HG03045 (cell line): ENCODE data around the gene NMNAT2.
A peak's percentile ranks its signal among the peaks of the same experiment; 100 is the strongest.
"Not testable (repeated sequence)": the region's sequence is repeated elsewhere in the genome, so short reads cannot be mapped to it uniquely, and the experiment has no call there.

Experiments
- ATAC-seq: cut with Tn5 transposase; IDR thresholded peaks from one replicate; pipeline ENCODE4 v1.9.1; 2021; ENCODE audit warnings: mild to moderate bottlenecking, moderate library complexity; ENCODE audit not compliant: unreplicated experiment

Gene NMNAT2

DNA sequence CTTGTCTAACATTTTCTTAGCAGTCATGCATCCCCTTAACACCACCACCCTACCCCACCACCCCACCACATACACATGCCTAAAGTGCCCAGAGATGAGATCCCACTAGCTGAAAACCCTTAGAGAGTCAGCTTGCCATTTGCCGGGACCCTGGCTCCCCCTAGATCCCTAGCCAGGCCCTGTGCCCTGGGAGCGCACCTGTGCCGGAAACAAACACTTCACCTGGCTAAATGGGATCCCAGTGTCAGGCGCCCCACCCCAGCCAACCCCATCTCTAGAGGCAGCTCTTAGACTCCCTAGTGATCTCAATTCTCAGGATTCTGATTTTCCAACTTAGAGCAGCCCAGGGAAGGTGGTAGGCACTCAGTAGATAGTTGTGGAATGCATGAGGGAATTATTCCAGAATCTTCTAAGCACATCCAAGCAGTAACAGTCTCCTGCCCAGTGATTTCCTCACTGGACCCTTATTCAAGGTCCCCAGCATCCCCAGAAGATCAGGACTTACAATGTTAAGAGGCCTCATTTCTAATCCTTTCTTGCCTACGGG, 126.9 kb downstream of the NMNAT2 start:
- ATAC-seq = no peak

- no peak for ATAC-seq
Measured at GRCh38 chr1:183290628-183291027, 127.6 kb downstream of the NMNAT2 start.

DNA sequence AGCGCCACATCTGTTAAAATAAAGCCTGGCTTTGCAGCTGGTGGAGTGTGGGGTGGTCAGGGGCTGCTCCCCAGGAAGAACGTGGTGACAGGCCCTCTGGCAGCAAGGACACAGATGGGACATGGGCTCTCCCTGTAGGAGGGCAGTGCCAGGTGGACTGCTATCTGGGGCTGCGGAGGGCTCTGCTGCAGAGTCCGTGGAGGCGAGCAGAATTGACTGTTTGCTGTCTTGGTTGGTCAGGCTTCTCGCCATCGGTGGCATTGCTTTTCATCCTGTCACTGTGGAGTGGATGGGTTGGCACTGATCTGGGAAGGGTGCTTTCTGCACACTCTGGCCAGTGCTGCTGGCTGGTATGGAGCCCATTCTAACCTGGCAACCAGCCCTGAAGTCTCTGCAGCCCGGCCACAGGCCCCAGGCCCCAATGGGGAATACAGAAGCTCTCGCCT, 129.1 kb downstream of the NMNAT2 start:
- no peak for ATAC-seq

GRCh38 chr1:183288583-183288982, 129.6 kb downstream of the NMNAT2 start:
- ATAC-seq = no peak

- ATAC-seq = no peak
Measured at GRCh38 chr1:183287191-183287675, 130.9 kb downstream of the NMNAT2 start.

- ATAC-seq = no peak
Measured at GRCh38 chr1:183285746-183286145, 132.4 kb downstream of the NMNAT2 start.

- ATAC-seq = no peak
Measured at GRCh38 chr1:183285256-183285655, 132.9 kb downstream of the NMNAT2 start.

DNA sequence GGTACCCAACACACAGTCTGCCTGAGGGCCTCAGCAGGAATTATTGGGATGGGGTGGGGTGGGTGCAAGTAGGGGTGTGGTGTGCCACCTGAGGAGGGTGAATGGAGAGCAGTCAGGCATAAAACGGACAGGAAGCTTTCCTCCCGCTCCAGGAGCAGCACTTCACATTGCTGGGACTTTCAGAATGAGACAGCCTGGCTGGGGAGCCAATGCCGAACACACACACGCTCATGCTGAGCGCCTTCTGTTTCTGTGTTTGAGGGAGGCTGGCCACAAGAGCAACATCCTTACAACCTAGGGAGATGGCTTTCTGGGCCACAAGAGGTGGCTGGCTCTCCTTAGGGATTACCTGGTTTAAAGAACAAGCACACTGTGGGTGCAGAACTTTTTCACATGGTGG, 134.1 kb downstream of the NMNAT2 start:
- ATAC-seq = no peak

DNA sequence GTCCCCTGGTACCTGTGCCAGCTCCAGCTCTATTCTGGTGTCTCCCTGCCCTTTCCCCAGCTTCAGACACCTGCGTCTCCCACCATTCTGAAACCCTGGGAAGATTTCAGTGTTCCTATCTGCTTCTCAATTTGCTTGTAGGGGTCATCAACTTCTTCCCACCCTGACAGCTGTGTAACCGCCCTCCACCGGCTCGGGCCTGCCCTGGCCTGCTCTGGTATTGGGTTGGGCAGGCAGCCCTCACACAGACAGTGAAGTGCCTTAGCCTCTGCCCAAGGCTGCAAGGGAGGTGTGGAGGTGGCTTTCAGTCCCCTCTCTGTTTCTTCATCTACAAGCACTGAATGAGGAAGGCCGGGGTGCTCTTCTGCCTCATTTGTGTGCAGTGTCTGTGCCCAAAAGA, 134.9 kb downstream of the NMNAT2 start:
- ATAC-seq = no peak

GRCh38 chr1:183282101-183282855, 135.9 kb downstream of the NMNAT2 start:
- ATAC-seq = no peak

DNA sequence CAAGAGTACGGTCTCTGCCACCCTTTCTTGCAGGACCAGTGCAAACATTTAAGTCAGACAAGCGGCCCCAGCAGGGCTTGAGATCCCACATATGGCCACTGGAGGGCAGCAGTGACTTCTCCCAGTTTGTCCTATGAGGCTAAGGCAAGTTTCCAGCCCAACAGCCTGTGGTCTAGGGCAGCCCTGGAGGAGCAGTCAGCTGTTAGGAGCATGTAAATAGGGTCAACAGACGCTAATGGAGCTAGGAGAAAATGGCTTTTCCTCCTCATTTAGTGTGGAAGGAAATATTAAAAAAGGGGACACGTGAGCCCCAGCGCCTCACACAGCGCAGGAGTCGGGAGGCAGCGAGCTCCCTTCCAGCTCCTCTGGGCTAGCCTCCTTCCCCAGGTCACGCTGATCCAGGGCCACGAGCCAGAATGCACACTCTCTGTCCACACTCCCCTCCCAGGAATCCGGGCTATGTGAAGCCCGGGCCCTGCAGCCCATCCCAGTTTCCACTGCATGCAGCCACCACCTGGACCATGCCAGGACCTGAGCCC, 136.6 kb downstream of the NMNAT2 start:
- ATAC-seq = peak; percentile 75

GRCh38 chr1:183281039-183281438, 137.1 kb downstream of the NMNAT2 start:
- ATAC-seq = no peak

DNA sequence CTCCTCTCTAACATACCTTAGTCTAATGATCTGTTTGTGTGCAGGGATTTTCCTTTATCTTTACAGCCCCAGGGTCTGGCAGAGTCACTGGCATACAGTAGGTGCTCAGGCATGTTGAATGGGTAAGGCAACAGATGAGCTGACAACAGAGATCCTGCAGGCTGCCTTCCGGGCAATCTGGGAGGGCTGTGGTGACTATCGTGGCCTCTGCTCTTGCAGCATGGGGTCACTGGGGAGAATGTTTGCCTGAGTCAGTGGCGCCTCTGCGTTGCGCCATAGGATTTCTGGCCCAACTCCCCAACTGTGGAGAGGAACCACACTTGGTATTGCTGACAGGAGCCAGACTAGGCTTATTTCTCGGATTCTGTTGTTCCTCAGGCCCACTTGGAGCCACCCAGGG, 138.3 kb downstream of the NMNAT2 start:
- ATAC-seq = no peak

GRCh38 chr1:183278739-183279591, 139.2 kb downstream of the NMNAT2 start:
- no peak for ATAC-seq

- no peak for ATAC-seq
Measured at GRCh38 chr1:183277821-183278738, 140.1 kb downstream of the NMNAT2 start.

- ATAC-seq = no peak
Measured at GRCh38 chr1:183276386-183277080, 141.6 kb downstream of the NMNAT2 start.

DNA sequence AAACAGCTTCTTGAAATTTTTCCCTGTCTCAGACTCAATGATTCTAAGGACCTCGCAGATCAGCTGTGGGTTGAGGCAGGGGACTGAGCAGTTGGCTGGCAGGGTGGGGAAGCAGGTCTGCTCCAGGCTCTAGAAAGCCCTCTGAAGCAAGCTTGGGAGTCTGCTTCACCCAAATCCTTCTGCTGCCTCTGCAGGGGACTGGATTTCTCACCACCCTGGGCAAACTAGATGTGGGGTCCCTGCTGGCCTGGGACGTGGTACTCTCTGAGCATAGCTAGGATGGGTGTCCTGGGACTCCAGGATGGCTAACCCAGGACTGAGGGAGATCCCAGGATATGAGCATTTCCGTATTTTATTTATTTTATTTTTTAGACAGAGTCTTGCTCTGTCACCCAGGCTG, 142.9 kb downstream of the NMNAT2 start:
- ATAC-seq = no peak

DNA sequence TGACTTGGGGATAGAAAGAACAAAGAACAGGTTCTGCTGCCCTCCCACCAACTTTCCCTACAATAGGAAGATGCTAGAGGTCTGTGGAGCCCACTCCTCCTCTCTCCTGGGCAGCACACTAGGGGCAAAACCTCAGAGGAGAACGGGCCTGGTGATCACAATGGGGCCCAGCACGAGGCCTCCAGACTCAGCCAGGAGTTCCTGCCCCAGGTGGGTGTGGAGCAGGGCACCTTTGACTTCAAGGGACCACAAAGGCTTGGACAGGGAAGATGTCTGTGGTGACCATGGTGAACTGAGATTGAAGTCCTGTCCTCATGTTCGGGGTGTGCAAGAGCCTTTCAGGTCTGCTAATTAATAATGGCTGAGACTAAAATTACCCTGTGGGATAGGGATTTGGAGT, 143.3 kb downstream of the NMNAT2 start:
- no peak for ATAC-seq

DNA sequence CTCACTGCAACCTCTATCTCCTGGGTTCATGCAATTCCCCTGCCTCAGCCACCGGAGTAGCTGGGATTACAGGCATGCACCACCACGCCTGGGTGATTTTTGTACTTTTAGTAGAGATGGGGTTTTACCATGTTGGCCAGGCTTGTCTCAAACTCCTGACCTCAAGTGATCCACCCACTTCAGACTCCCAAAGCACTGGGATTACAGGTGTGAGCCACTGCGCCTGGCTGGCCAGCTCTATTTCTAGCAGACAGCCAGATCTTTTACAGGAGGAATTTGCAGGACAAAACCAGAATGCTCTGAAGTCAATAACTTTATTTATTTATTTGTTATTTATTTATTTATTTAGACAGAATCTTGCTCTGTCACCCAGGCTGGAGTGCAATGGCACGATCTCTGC, 144.2 kb downstream of the NMNAT2 start:
- not testable (repeated sequence) for ATAC-seq

DNA sequence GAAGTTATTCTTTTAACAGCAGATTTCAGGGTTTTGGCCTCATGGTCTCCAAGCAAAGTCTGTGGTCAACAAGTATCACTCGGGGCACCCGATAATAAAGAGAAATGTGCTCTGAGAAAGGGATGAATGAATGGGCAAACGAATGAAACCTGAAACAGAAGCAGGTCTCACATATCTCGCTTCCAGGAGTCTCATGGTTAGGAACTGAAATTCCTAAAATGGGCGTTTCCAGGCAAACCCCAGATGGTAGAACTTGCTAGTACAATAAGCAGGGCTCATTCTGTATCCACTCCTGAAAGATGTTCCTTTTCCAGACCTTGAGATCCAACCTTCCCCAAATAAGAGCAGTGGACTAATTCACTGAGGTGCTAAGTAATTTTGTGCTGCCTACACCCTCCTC, 144.9 kb downstream of the NMNAT2 start:
- ATAC-seq = no peak
